Effector memory CD8-positive, alpha-beta T cell (primary cell): Measurements from ENCODE around the gene UQCRH.

Experiments
- ATAC-seq: fragments of 150-1000 bp; cut with Tn5 transposase; replicated peaks from 2 replicates; pipeline ENCODE4 v1.10.0; 2021; ENCODE audit warnings: mild to moderate bottlenecking, moderate library complexity
- DNase-seq, 3 experiments: peaks; one replicate each; pipeline ENCODE4 v3.0.0; 2021
- H3K27ac Mint-ChIP-seq, 2 donors: one replicate each; pipeline ENCODE4 v1.8.0; 2022; ENCODE audit warnings: mild to moderate bottlenecking in 2 of 2, mixed read lengths in 2 of 2, moderate library complexity in 2 of 2
- H3K27me3 Mint-ChIP-seq, 2 donors: one replicate each; pipeline ENCODE4 v1.8.0; 2022; ENCODE audit warnings: mixed read lengths in 2 of 2
- H3K36me3 Mint-ChIP-seq: one replicate; pipeline ENCODE4 v1.8.0; 2022; ENCODE audit warnings: mild to moderate bottlenecking, moderate library complexity, mixed read lengths; ENCODE audit not compliant: insufficient read depth
- H3K4me1 Mint-ChIP-seq, 2 donors: one replicate each; pipeline ENCODE4 v1.8.0; 2022; ENCODE audit warnings: low read depth in 2 of 2, mixed read lengths in 2 of 2
- H3K4me3 Mint-ChIP-seq, 2 donors: one replicate each; pipeline ENCODE4 v1.8.0; 2022; ENCODE audit warnings: mild to moderate bottlenecking in 2 of 2, mixed read lengths in 2 of 2, moderate library complexity in 2 of 2
- H3K9me3 Mint-ChIP-seq, 2 donors: one replicate each; pipeline ENCODE4 v1.8.0; 2022; ENCODE audit warnings: mixed read lengths in 2 of 2

Gene UQCRH

GRCh38 chr1:46284597-46285564 lies 18.6 kb upstream of the UQCRH start:
- peak overlapping the region in 1 of 2 donors; percentile 29 for H3K27ac Mint-ChIP-seq
- no peak for DNase-seq

GRCh38 chr1:46285730-46286477 lies 17.6 kb upstream of the UQCRH start:
- DNase-seq (no peak), ATAC-seq (peak; percentile 33)
- no peaks in the 10 kb centered on the region for H3K9me3 Mint-ChIP-seq
- H3K4me3 Mint-ChIP-seq: no peak overlapping the region
- H3K36me3 Mint-ChIP-seq: peaks cover 6% of the 10 kb centered on the region
- H3K4me1 Mint-ChIP-seq: peaks cover 4% of the 10 kb centered on the region in 2 donors
- H3K27me3 Mint-ChIP-seq: no peaks in the 10 kb centered on the region
- peak overlapping the region in 1 of 2 donors; percentile 29 for H3K27ac Mint-ChIP-seq

More at GRCh38 chr1:46284597-46285564, 18.6 kb upstream of the UQCRH start:
- no peak overlapping the region for H3K4me3 Mint-ChIP-seq
- peaks cover 6% of the 10 kb centered on the region for H3K36me3 Mint-ChIP-seq
- H3K4me1 Mint-ChIP-seq: peaks cover 4% of the 10 kb centered on the region in 2 donors
- H3K27me3 Mint-ChIP-seq: no peaks in the 10 kb centered on the region
- no peaks in the 10 kb centered on the region for H3K9me3 Mint-ChIP-seq
- no peak for ATAC-seq

GRCh38 chr1:46288485-46289133 lies 14.9 kb upstream of the UQCRH start:
- ATAC-seq (no peak), DNase-seq (no peak)
- H3K4me3 Mint-ChIP-seq: no peak overlapping the region
- no peak overlapping the region for H3K27ac Mint-ChIP-seq
- H3K36me3 Mint-ChIP-seq: peaks cover 9% of the 10 kb centered on the region
- H3K9me3 Mint-ChIP-seq: no peaks in the 10 kb centered on the region
- H3K27me3 Mint-ChIP-seq: no peaks in the 10 kb centered on the region
- H3K4me1 Mint-ChIP-seq: peaks cover 4% of the 10 kb centered on the region in 2 donors

GRCh38 chr1:46289134-46289494 lies 14.4 kb upstream of the UQCRH start:
- no peak overlapping the region for H3K27ac Mint-ChIP-seq
- H3K27me3 Mint-ChIP-seq: no peaks in the 10 kb centered on the region
- no peak overlapping the region for H3K4me3 Mint-ChIP-seq
- no peaks in the 10 kb centered on the region for H3K9me3 Mint-ChIP-seq
- ATAC-seq (no peak), DNase-seq (no peak)
- H3K36me3 Mint-ChIP-seq: peaks cover 13% of the 10 kb centered on the region
- H3K4me1 Mint-ChIP-seq: peaks cover 4% of the 10 kb centered on the region in 2 donors

- no peak overlapping the region for H3K27ac Mint-ChIP-seq
- ATAC-seq (no peak), DNase-seq (no peak)
- no peaks in the 10 kb centered on the region for H3K9me3 Mint-ChIP-seq
- H3K27me3 Mint-ChIP-seq: no peaks in the 10 kb centered on the region
- H3K4me3 Mint-ChIP-seq: no peak overlapping the region
- peaks cover 20% of the 10 kb centered on the region for H3K36me3 Mint-ChIP-seq
- peaks cover 4% of the 10 kb centered on the region in 2 donors for H3K4me1 Mint-ChIP-seq
Observed at GRCh38 chr1:46289976-46290375, 13.5 kb upstream of the UQCRH start.

- DNase-seq (no peak), ATAC-seq (no peak)
- Mint-ChIP-seq H3K4me3 (no peak overlapping the region), H3K9me3 (no peaks in the 10 kb centered on the region), H3K27me3 (no peaks in the 10 kb centered on the region), H3K4me1 (peaks cover 1 to 6% of the 10 kb centered on the region in 2 donors), H3K36me3 (peaks cover 43% of the 10 kb centered on the region), H3K27ac (no peak overlapping the region)
Observed at GRCh38 chr1:46295306-46295705, 8.2 kb upstream of the UQCRH start.

- ATAC-seq: no peak
- no peak overlapping the region for H3K27ac Mint-ChIP-seq
- no peak for DNase-seq
- H3K36me3 Mint-ChIP-seq: peaks cover 57% of the 10 kb centered on the region
- no peaks in the 10 kb centered on the region for H3K9me3 Mint-ChIP-seq
- H3K4me1 Mint-ChIP-seq: peaks cover 22 to 28% of the 10 kb centered on the region in 2 donors
- H3K27me3 Mint-ChIP-seq: no peaks in the 10 kb centered on the region
- no peak overlapping the region for H3K4me3 Mint-ChIP-seq
Observed at GRCh38 chr1:46298387-46298786, 5.1 kb upstream of the UQCRH start.

GRCh38 chr1:46300673-46301405 lies 2.7 kb upstream of the UQCRH start:
- no peaks in the 10 kb centered on the region for H3K27me3 Mint-ChIP-seq
- H3K4me1 Mint-ChIP-seq: peaks cover 28 to 44% of the 10 kb centered on the region in 2 donors
- H3K27ac Mint-ChIP-seq: peak overlapping the region; percentile 99
- DNase-seq: no peak
- no peaks in the 10 kb centered on the region for H3K9me3 Mint-ChIP-seq
- no peak for ATAC-seq
- peak overlapping the region; percentile 98 to 99 for H3K4me3 Mint-ChIP-seq
- H3K36me3 Mint-ChIP-seq: peaks cover 51% of the 10 kb centered on the region

GRCh38 chr1:46301406-46301807 lies 2.1 kb upstream of the UQCRH start:
- DNase-seq: no peak
- Mint-ChIP-seq H3K36me3 (peaks cover 51% of the 10 kb centered on the region), H3K9me3 (no peaks in the 10 kb centered on the region), H3K4me3 (peak overlapping the region; percentile 98 to 99), H3K27me3 (no peaks in the 10 kb centered on the region), H3K27ac (peak overlapping the region; percentile 99), H3K4me1 (peaks cover 28 to 44% of the 10 kb centered on the region in 2 donors)
- ATAC-seq: no peak

- H3K27me3 Mint-ChIP-seq: no peaks in the 10 kb centered on the region
- H3K9me3 Mint-ChIP-seq: no peaks in the 10 kb centered on the region
- peaks cover 50% of the 10 kb centered on the region for H3K36me3 Mint-ChIP-seq
- DNase-seq (peak; percentile 36 to 45 (median 38)), ATAC-seq (peak; percentile 16)
- peak overlapping the region; percentile 99 for H3K27ac Mint-ChIP-seq
- H3K4me1 Mint-ChIP-seq: peaks cover 28 to 45% of the 10 kb centered on the region in 2 donors
- H3K4me3 Mint-ChIP-seq: peak overlapping the region; percentile 98 to 99
Observed at GRCh38 chr1:46301808-46302640, 1.5 kb upstream of the UQCRH start.

- peak; percentile 13 for ATAC-seq
- Mint-ChIP-seq H3K36me3 (peaks cover 49% of the 10 kb centered on the region), H3K27ac (peak overlapping the region; percentile 99), H3K27me3 (no peaks in the 10 kb centered on the region), H3K4me3 (peak overlapping the region; percentile 98 to 99), H3K4me1 (peaks cover 32 to 51% of the 10 kb centered on the region in 2 donors), H3K9me3 (no peaks in the 10 kb centered on the region)
- peak in 1 of 3 experiments; percentile 27 for DNase-seq
Observed at GRCh38 chr1:46302641-46303037, 859 bp upstream of the UQCRH start.

- ATAC-seq (no peak), DNase-seq (no peak)
- Mint-ChIP-seq H3K4me3 (peak overlapping the region; percentile 98 to 99), H3K4me1 (peaks cover 31 to 62% of the 10 kb centered on the region in 2 donors), H3K27ac (peak overlapping the region; percentile 99), H3K36me3 (peaks cover 47% of the 10 kb centered on the region), H3K27me3 (no peaks in the 10 kb centered on the region), H3K9me3 (no peaks in the 10 kb centered on the region)
Observed at GRCh38 chr1:46303872-46304326, 401 bp downstream of the UQCRH start.
